Pancreas (tissue), 10 donors: ENCODE results near the gene PROSER1. TPM values are rescaled to one million over a fixed set of nuclear protein-coding genes. Genes with fewer than 3 reads are reported as not detected.
A peak's percentile ranks its signal among the peaks of the same experiment; 100 is the strongest.

Experiments
- ATAC-seq, 4 donors: fragments of 200-7000 bp; cut with Tn5 transposase; one replicate each; pipeline versions ENCODE4 v1.8.0 to v1.9.1; 2020; ENCODE audit warnings: mild to moderate bottlenecking in 4 of 4, moderate library complexity in 4 of 4
- DNase-seq, 6 donors: peaks; one replicate each; pipeline ENCODE4 v3.0.0-alpha.2; 2020
- FAIRE-seq: peaks from 2 replicates; lab custom pipeline; 2012; peaks lifted over from hg19 to GRCh38; lab: Jason Lieb, UNC
- H3K27ac ChIP-seq, 4 donors: fragments of 200-600 bp; sonication (generic); 1 replicate in 3 of 4; 2 replicates in 1 of 4; pipeline versions ENCODE4 v1.5.0 to v1.8.0; 2020
- H3K27me3 ChIP-seq, 4 donors: fragments of 200-600 bp; one replicate each; pipeline ENCODE4 v1.8.0; 2021
- H3K36me3 ChIP-seq, 3 donors: fragments of 200-600 bp; sonication (generic) in 1 of 3; one replicate each; pipeline versions ENCODE4 v1.5.0 to v1.8.0; 2020 to 2021
- H3K4me1 ChIP-seq, 3 donors: fragments of 200-600 bp; one replicate each; pipeline ENCODE4 v1.8.0; 2021
- H3K4me3 ChIP-seq, 4 donors: fragments of 200-600 bp; sonication (generic) in 2 of 4; one replicate each; pipeline versions ENCODE4 v1.5.0 to v1.8.0; 2020 to 2021
- H3K9me3 ChIP-seq, 4 donors: fragments of 200-600 bp; one replicate each; pipeline ENCODE4 v1.8.0; 2021
- CTCF ChIP-seq, 4 donors: fragments of 200-600 bp; sonication (generic) in 3 of 4; IDR thresholded peaks; one replicate each; pipeline versions ENCODE4 v1.5.0 to v1.8.0; 2021; ENCODE audit warnings: antibody characterized with exemption in 4 of 4
- WGBS, 2 donors: extraction: QIAGEN DNeasy Blood & Tissue Kit; methylation state at CpG; one replicate each; pipeline ENCODE4 v1.1.7; 2013; 5-methylcytosine and 5-hydroxymethylcytosine counted together
- intact Hi-C, 3 donors: fragments of 100-400 bp; cut with DNase I; formaldehyde crosslinking; loops; one replicate each; pipeline versions ENCODE4 v1.11.1 to v1.14.2; 2022
- polyA plus RNA-seq, 2 donors: library from polyadenylated mRNA; stranded (reverse); fragments of 200-250 nt; gene quantifications; one replicate each; pipeline ENCODE4 v1.2.3, GENCODE V29; 2013
- total RNA-seq, 6 donors: library from RNA; stranded (reverse); fragmentation: NEBNext Ultra II Directional in 4 of 6; extraction: Animal tissue kit (Norgen Biotek cat#: 25700) in 4 of 6; gene quantifications; one replicate each; pipeline versions ENCODE4 v1.2.1 to v1.2.4, GENCODE V29; 2021 to 2023
- donor health status: healthy with polysubstance abuse.
- donor health status: DM: no; HTN: no; CAD: no; lungs with moderate emphysema.
- donor health status: DM: no; HTN: no; CAD: no.
- donor health status: control.
- donor health status: control.
- donor health status: Bipolar disorder and iron deficiency.
- donor health status: DM: yes; HTN: yes; CAD: no.
- donor health status: DM: no; HTN: no; CAD: no.
- donor health status: DM: no; HTN: no; CAD: no.
- donor health status: DM: yes; HTN: yes; CAD: no.

Gene PROSER1
- total and polyA plus RNA-seq, 8 donors: 10.9 to 21.6 (median 17.9) TPM

GRCh38 chr13:39023761-39024160 lies 14.1 kb downstream of the PROSER1 start:
- FAIRE-seq: no peak

GRCh38 chr13:39023316-39023715 lies 14.6 kb downstream of the PROSER1 start:
- Histone ChIP-seq H3K36me3 (peaks cover 4 to 34% (median 8%) of the 10 kb centered on the region in 3 donors), H3K4me1 (peaks cover 0 to 8% (median 0%) of the 10 kb centered on the region in 3 donors), H3K4me3 (no peak overlapping the region), H3K27ac (peak overlapping the region in 1 of 4 donors; percentile 27), H3K9me3 (no peaks in the 10 kb centered on the region), H3K27me3 (no peaks in the 10 kb centered on the region)
- DNase-seq: no peak
- 84 to 87% methylated on average over 2 of the region's 2 CpGs for WGBS, 2 donors
- intact Hi-C loops: no loop called here
- no peak for FAIRE-seq
- no peak for ATAC-seq
- TF ChIP-seq CTCF (IDR thresholded peaks at IDR 0.05): no peak

More at GRCh38 chr13:39023761-39024160, 14.1 kb downstream of the PROSER1 start:
- ATAC-seq (peak in 2 of 4 donors; percentile 31 to 66), DNase-seq (no peak)
- TF ChIP-seq CTCF (IDR thresholded peaks at IDR 0.05): no peak
- Histone ChIP-seq H3K27ac (peak overlapping the region in 1 of 4 donors; percentile 27), H3K36me3 (peaks cover 2 to 39% (median 12%) of the 10 kb centered on the region in 3 donors), H3K27me3 (no peaks in the 10 kb centered on the region), H3K4me1 (peaks cover 0 to 8% (median 0%) of the 10 kb centered on the region in 3 donors), H3K4me3 (no peak overlapping the region), H3K9me3 (no peaks in the 10 kb centered on the region)
- intact Hi-C loops: no loop called here

GRCh38 chr13:39020853-39021462 lies 16.9 kb downstream of the PROSER1 start:
- peaks cover 4 to 28% (median 8%) of the 10 kb centered on the region in 3 donors for H3K36me3 ChIP-seq
- peaks cover 0 to 8% (median 0%) of the 10 kb centered on the region in 3 donors for H3K4me1 ChIP-seq
- DNase-seq: no peak
- no peak overlapping the region for H3K4me3 ChIP-seq
- TF ChIP-seq CTCF (IDR thresholded peaks at IDR 0.05): no peak
- no peaks in the 10 kb centered on the region for H3K9me3 ChIP-seq
- ATAC-seq: peak; percentile 54 to 72 (median 61)
- no peaks in the 10 kb centered on the region for H3K27me3 ChIP-seq
- intact Hi-C loops: no loop called here
- no peak overlapping the region for H3K27ac ChIP-seq
- 27 to 34% methylated on average over 4 of the region's 4 CpGs for WGBS, 2 donors
- FAIRE-seq: no peak

- Histone ChIP-seq H3K36me3 (peaks cover 4 to 42% (median 17%) of the 10 kb centered on the region in 3 donors), H3K4me3 (no peak overlapping the region), H3K4me1 (peaks cover 0 to 8% (median 0%) of the 10 kb centered on the region in 3 donors), H3K27ac (no peak overlapping the region), H3K9me3 (no peaks in the 10 kb centered on the region), H3K27me3 (no peaks in the 10 kb centered on the region)
- intact Hi-C loops: no loop called here
- 16 to 36% methylated on average over 2 of the region's 2 CpGs for WGBS, 2 donors
- TF ChIP-seq CTCF (IDR thresholded peaks at IDR 0.05): peak in 1 of 4 donors; percentile 18
- ATAC-seq (peak; percentile 50 to 67 (median 62)), FAIRE-seq (no peak), DNase-seq (no peak)
Observed at GRCh38 chr13:39016787-39017186, 21.1 kb downstream of the PROSER1 start.

GRCh38 chr13:39016087-39016486 lies 21.8 kb downstream of the PROSER1 start:
- WGBS, 2 donors: 76 to 77% methylated on average over 1 of the region's 1 CpG
- H3K4me3 ChIP-seq: no peak overlapping the region
- intact Hi-C loops: no loop called here
- DNase-seq (no peak), ATAC-seq (no peak), FAIRE-seq (no peak)
- H3K4me1 ChIP-seq: peaks cover 0 to 8% (median 0%) of the 10 kb centered on the region in 3 donors
- H3K9me3 ChIP-seq: no peaks in the 10 kb centered on the region
- TF ChIP-seq CTCF (IDR thresholded peaks at IDR 0.05): no peak
- H3K27ac ChIP-seq: no peak overlapping the region
- peaks cover 4 to 47% (median 17%) of the 10 kb centered on the region in 3 donors for H3K36me3 ChIP-seq
- no peaks in the 10 kb centered on the region for H3K27me3 ChIP-seq
